ENCODE results near the gene MYLIP. TPM values are rescaled to one million over a fixed set of nuclear protein-coding genes. Genes with fewer than 3 reads are reported as not detected.

Gene MYLIP
- total and polyA plus RNA-seq, 2 of the 4 experiments (the other 2 are of a cell fraction) = 1.8 to 3.2 TPM

GRCh38 chr6:16109659-16110305 lies 19.1 kb upstream of the MYLIP start:
- Histone ChIP-seq H4K5ac (ENCODE audit: low read depth, low read length) (no peak overlapping the region), H3K27ac (ENCODE audit: insufficient read depth, low read length) (no peak overlapping the region), H3K9me1 (ENCODE audit: insufficient read depth, low read length) (no peaks in the 10 kb centered on the region), H2BK5ac (ENCODE audit: low read depth, low read length, poor library complexity, severe bottlenecking) (no peak overlapping the region), H2AFZ (replicated peaks; ENCODE audit: low read length, poor library complexity) (no peak overlapping the region), H3K9ac (ENCODE audit: low read depth, low read length) (no peak overlapping the region), H4K20me1 (ENCODE audit: insufficient read depth, low read length) (no peaks in the 10 kb centered on the region), H3K4ac (ENCODE audit: low read depth, low read length) (no peak overlapping the region), H2AK5ac (ENCODE audit: low read depth, low read length) (no peak overlapping the region), H3K27me3 (ENCODE audit: control insufficient read depth, insufficient read depth, low read length) (peaks cover 7% of the 10 kb centered on the region), H2BK15ac (ENCODE audit: low read depth, low read length) (no peak overlapping the region), H3K4me2 (ENCODE audit: low read depth, low read length) (no peak overlapping the region), H3K9me3 (ENCODE audit: control insufficient read depth, insufficient read depth, low read length) (no peaks in the 10 kb centered on the region), H2BK120ac (ENCODE audit: low read depth, low read length) (no peak overlapping the region), H3K4me1 (ENCODE audit: control insufficient read depth, insufficient read depth, low read length) (no peaks in the 10 kb centered on the region), H2AK9ac (replicated peaks; ENCODE audit: low read depth, low read length, poor library complexity) (no peak overlapping the region), H4K8ac (ENCODE audit: low read depth in 2 of 2, low read length in 2 of 2) (no peak overlapping the region), H3K23ac (ENCODE audit: low read depth, low read length) (no peak overlapping the region), H3K36me3 (ENCODE audit: control insufficient read depth, insufficient read depth, low read length) (no peaks in the 10 kb centered on the region), H3K4me3 (ENCODE audit: insufficient read depth, low read depth, low read length) (no peak overlapping the region), H3K18ac (ENCODE audit: low read depth, low read length) (no peak overlapping the region), H3K14ac (replicated peaks; ENCODE audit: low read depth, low read length) (no peak overlapping the region), H4K91ac (ENCODE audit: insufficient read depth, low read depth, low read length) (no peak overlapping the region), H3K79me1 (ENCODE audit: low read depth in 1 of 2, low read length in 2 of 2) (no peaks in the 10 kb centered on the region), H2BK20ac (ENCODE audit: low read depth, low read length) (no peak overlapping the region), H3K56ac (ENCODE audit: extremely low read depth, insufficient read depth, low read length) (no peak overlapping the region)
- BruUV-seq (replicated peaks) = no TSS peak
- no peak for TF ChIP-seq MXI1 (IDR thresholded peaks at IDR 0.05; ENCODE audit: borderline replicate concordance, low read depth, low read length)
- TF ChIP-seq CHD1 (IDR thresholded peaks at IDR 0.05; ENCODE audit: low read depth, low read length) = no peak
- no peak for TF ChIP-seq MAFK (IDR thresholded peaks at IDR 0.05; ENCODE audit: low read depth, low read length)
- no peak for TF ChIP-seq CEBPB (IDR thresholded peaks at IDR 0.05; ENCODE audit: low read depth, low read length)
- no peak for TF ChIP-seq RFX5 (IDR thresholded peaks at IDR 0.05; ENCODE audit: low read depth, low read length)
- no peak for TF ChIP-seq MAZ (IDR thresholded peaks at IDR 0.05; ENCODE audit: borderline replicate concordance, low read depth, low read length)
- TF ChIP-seq RCOR1 (IDR thresholded peaks at IDR 0.05; ENCODE audit: insufficient replicate concordance, low read length) = no peak
- in situ Hi-C loops (cut with MboI; ENCODE audit: low sequenced_read_pairs) = no loop called here
- WGBS, 2 experiments (ENCODE audit: extremely low coverage in 2 of 2, insufficient read length in 1 of 2) = 80% methylated on average over 2 of the region's 4 CpGs; no CpG with 5 or more reads in 1 of the 2 experiments
- ChIA-PET POLR2A (ENCODE audit: unreplicated experiment) (no interaction called here), CTCF (no interaction called here)
- DNase-seq (no peak), ATAC-seq (ENCODE audit: low read depth) (no peak)
- intact Hi-C loops (cut with micrococcal nuclease) = no loop called here
- dilution Hi-C loops (cut with HindIII; ENCODE audit: low sequenced_read_pairs, unreplicated experiment) = no loop called here
